Peyer's patch (tissue), 4 donors: ENCODE measurements around the gene AGAP5. TPM values are rescaled to one million over a fixed set of nuclear protein-coding genes. Genes with fewer than 3 reads are reported as not detected.

Source experiments
- DNase-seq, 3 donors: peaks; one replicate each; pipeline ENCODE4 v3.0.0-alpha.2; 2017 to 2019
- H3K27ac ChIP-seq, 4 donors: fragments of 200-600 bp; sonication (generic); one replicate each; pipeline ENCODE4 v1.5.1; 2016 to 2019
- H3K27me3 ChIP-seq, 2 donors: fragments of 200-600 bp; sonication (generic); one replicate each; pipeline ENCODE4 v1.5.1; 2019
- H3K36me3 ChIP-seq, 3 donors: fragments of 200-600 bp; sonication (generic); one replicate each; pipeline ENCODE4 v1.5.1; 2016 to 2019
- H3K4me1 ChIP-seq, 4 donors: fragments of 200-600 bp; sonication (generic); one replicate each; pipeline ENCODE4 v1.5.1; 2016 to 2019
- H3K4me3 ChIP-seq, 4 donors: fragments of 200-600 bp; sonication (generic); 1 replicate in 3 of 4; 2 replicates in 1 of 4; pipeline ENCODE4 v1.5.1; 2016 to 2019; ENCODE audit warnings: mild to moderate bottlenecking in 1 of 4
- H3K9me3 ChIP-seq, 4 donors: fragments of 200-600 bp; sonication (generic); one replicate each; pipeline ENCODE4 v1.5.1; 2016 to 2019; ENCODE audit warnings: mild to moderate bottlenecking in 1 of 4
- CTCF ChIP-seq, 6 experiments: fragments of 450-650 bp in 4 of 6; fragments of 200-600 bp in 2 of 6; sonication (generic) in 1 of 6; IDR thresholded peaks; one replicate each; pipeline ENCODE4 v1.5.1; 2017 to 2019; ENCODE audit warnings: antibody characterized with exemption in 6 of 6, mild to moderate bottlenecking in 3 of 6, moderate library complexity in 1 of 6
- POLR2A ChIP-seq, 2 donors: fragments of 450-650 bp; IDR thresholded peaks; one replicate each; pipeline ENCODE4 v1.5.1; 2017; ENCODE audit warnings: antibody characterized with exemption in 2 of 2, mild to moderate bottlenecking in 2 of 2, moderate library complexity in 2 of 2
- total RNA-seq, 4 donors: library from RNA; depleted of rRNA; stranded (reverse); fragments of >200 nt; gene quantifications; one replicate each; pipeline ENCODE4 v1.1.0, GENCODE V29; 2016

Gene AGAP5
- total RNA-seq, 4 donors from 2014 or later: 11.6 to 23.3 (median 16.1) TPM

GRCh38 chr10:73643362-73643761 is 54.5 kb downstream of the AGAP5 start:
- H3K27me3 ChIP-seq: no peaks in the 10 kb centered on the region
- H3K4me1 ChIP-seq: peaks cover 0 to 13% (median 0%) of the 10 kb centered on the region in 4 donors
- H3K27ac ChIP-seq: no peak overlapping the region
- no peaks in the 10 kb centered on the region for H3K9me3 ChIP-seq
- no peak overlapping the region for H3K4me3 ChIP-seq
- no peak for DNase-seq
- no peaks in the 10 kb centered on the region for H3K36me3 ChIP-seq
- no peak for TF ChIP-seq POLR2A (IDR thresholded peaks at IDR 0.05)
- no peak for TF ChIP-seq CTCF (IDR thresholded peaks at IDR 0.05)

- Histone ChIP-seq H3K4me1 (no peaks in the 10 kb centered on the region), H3K4me3 (no peak within 1 kb of the TSS), H3K9me3 (no peaks in the 10 kb centered on the region), H3K27me3 (no peaks in the 10 kb centered on the region), H3K36me3 (no peaks in the 10 kb centered on the region), H3K27ac (no peak within 1 kb of the TSS)
- DNase-seq: no peak
- TF ChIP-seq POLR2A (IDR thresholded peaks at IDR 0.05) (no peak), CTCF (IDR thresholded peaks at IDR 0.05) (no peak)
These were observed 56.4 kb downstream of the AGAP5 start, which contains the start of gene MYOZ1 for GRCh38 chr10:73641328-73642060. MYOZ1 (minus strand) TSS chr10:73641474; CDS start chr10:73640017, 1,457 bp downstream.

GRCh38 chr10:73639286-73639685 is 58.6 kb downstream of the AGAP5 start:
- no peak for TF ChIP-seq POLR2A (IDR thresholded peaks at IDR 0.05)
- TF ChIP-seq CTCF (IDR thresholded peaks at IDR 0.05): no peak
- Histone ChIP-seq H3K36me3 (no peaks in the 10 kb centered on the region), H3K27me3 (no peaks in the 10 kb centered on the region), H3K27ac (no peak overlapping the region), H3K9me3 (no peaks in the 10 kb centered on the region), H3K4me3 (no peak overlapping the region), H3K4me1 (no peaks in the 10 kb centered on the region)
- DNase-seq: no peak

- H3K27ac ChIP-seq: no peak overlapping the region
- H3K4me1 ChIP-seq: no peaks in the 10 kb centered on the region
- H3K4me3 ChIP-seq: no peak overlapping the region
- no peaks in the 10 kb centered on the region for H3K36me3 ChIP-seq
- H3K27me3 ChIP-seq: no peaks in the 10 kb centered on the region
- no peaks in the 10 kb centered on the region for H3K9me3 ChIP-seq
- TF ChIP-seq CTCF (IDR thresholded peaks at IDR 0.05) (no peak), POLR2A (IDR thresholded peaks at IDR 0.05) (no peak)
- no peak for DNase-seq
These were observed 62.1 kb downstream of the AGAP5 start for GRCh38 chr10:73635781-73636180.

GRCh38 chr10:73634421-73634820 is 63.5 kb downstream of the AGAP5 start:
- H3K36me3 ChIP-seq: no peaks in the 10 kb centered on the region
- no peaks in the 10 kb centered on the region for H3K4me1 ChIP-seq
- no peak overlapping the region for H3K4me3 ChIP-seq
- TF ChIP-seq POLR2A (IDR thresholded peaks at IDR 0.05) (no peak), CTCF (IDR thresholded peaks at IDR 0.05) (no peak)
- H3K27ac ChIP-seq: no peak overlapping the region
- H3K27me3 ChIP-seq: no peaks in the 10 kb centered on the region
- DNase-seq: peak in 1 of 3 donors; percentile 15
- no peaks in the 10 kb centered on the region for H3K9me3 ChIP-seq
